DND-41 (cell line): ENCODE measurements around the gene STOX1.

Experiments used
- EZH2 ChIP-seq: IDR thresholded peaks from 3 replicates; pipeline ENCODE4 v1.6.1; 2012; ENCODE audit warnings: borderline replicate concordance, low read depth, mild to moderate bottlenecking, moderate library complexity, low read length, inconsistent platforms; ENCODE audit not compliant: severe bottlenecking
- TF ChIP-seq, protein P1 (sequence below): IDR thresholded peaks from 2 replicates; pipeline ENCODE4 v1.5.1; 2012; ENCODE audit warnings: borderline replicate concordance, low read length, moderate library complexity, mild to moderate bottlenecking; ENCODE audit not compliant: poor library complexity, severe bottlenecking; ENCODE audit errors: extremely low read depth

DNA sequence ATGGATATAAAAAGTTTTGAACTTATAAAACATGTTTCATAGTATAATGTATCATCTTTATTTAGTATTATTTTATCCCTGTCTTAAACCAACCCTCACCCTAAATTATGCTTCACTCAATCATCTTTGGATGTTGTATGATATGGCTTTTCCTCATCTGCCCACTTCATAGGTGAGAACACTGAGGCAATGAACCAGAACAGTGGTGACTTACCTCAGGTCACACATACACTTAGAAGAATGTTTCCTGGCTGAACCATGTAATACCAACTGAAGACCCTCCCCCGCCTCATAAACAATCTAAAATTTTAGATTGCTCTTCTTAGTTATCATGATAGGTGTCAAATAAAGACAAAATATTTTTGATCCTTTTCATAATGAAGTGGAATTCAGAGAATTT is 22.6 kb upstream of the STOX1 start:
- TF ChIP-seq, protein P1, sequence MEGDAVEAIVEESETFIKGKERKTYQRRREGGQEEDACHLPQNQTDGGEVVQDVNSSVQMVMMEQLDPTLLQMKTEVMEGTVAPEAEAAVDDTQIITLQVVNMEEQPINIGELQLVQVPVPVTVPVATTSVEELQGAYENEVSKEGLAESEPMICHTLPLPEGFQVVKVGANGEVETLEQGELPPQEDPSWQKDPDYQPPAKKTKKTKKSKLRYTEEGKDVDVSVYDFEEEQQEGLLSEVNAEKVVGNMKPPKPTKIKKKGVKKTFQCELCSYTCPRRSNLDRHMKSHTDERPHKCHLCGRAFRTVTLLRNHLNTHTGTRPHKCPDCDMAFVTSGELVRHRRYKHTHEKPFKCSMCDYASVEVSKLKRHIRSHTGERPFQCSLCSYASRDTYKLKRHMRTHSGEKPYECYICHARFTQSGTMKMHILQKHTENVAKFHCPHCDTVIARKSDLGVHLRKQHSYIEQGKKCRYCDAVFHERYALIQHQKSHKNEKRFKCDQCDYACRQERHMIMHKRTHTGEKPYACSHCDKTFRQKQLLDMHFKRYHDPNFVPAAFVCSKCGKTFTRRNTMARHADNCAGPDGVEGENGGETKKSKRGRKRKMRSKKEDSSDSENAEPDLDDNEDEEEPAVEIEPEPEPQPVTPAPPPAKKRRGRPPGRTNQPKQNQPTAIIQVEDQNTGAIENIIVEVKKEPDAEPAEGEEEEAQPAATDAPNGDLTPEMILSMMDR: no peak
- TF ChIP-seq EZH2: no peak
